GM21447 (cell line): ENCODE results near the gene ARL6IP4.
A peak's percentile ranks its signal among the peaks of the same experiment; 100 is the strongest.
"Not testable (repeated sequence)": the region's sequence is repeated elsewhere in the genome, so short reads cannot be mapped to it uniquely, and the experiment has no call there.

Experiments used
- ATAC-seq: cut with Tn5 transposase; IDR thresholded peaks from one replicate; pipeline ENCODE4 v1.9.1; 2021; ENCODE audit not compliant: unreplicated experiment

The ARL6IP4 gene

DNA sequence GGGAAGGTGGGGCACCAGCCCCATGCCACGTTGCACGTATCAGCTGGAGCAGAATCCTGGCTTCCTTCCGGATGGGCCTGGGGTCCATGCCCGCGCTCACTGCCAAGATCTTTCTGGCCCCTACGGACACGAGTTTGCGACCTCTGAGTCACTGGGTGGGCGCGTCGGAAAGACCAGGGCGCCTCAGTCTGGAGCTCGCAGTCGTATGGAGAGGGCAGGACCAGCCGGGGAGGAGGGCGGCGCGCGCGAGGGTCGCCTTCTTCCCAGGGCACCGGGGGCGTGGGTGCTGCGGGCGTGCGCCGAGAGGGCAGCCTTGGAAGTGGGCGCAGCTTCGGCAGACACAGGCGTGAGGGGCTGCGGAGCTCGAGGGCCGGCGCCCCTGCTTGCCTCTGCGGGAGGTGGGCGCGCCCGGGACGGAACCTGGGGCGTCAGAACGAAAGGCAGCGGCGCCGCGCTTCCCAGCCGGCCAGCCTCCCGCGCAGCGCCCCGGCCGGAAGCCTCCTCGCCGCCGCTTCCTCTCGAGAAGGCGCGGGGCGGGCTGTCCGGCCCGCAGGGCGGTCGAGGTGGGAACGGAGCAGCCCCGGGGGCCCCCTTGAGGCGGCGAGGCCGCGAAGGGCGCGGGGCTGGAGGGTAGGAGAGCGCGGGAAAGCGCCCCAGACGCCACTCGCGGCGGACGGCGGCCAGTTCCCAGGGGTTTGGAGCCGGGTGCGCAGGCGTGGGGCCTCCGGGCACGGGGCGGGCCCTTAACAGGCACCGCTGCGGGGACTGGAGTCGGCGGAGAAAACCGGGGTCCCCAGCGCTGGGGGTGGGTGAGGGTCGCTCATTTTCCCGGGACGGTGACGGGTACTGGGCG lies at the start of gene ARL6IP4:
Gene ARL6IP4 (plus strand): TSS at position 499 of the 853 bp plus-strand sequence. CDS start 459 bp downstream, outside the sequence.
- ATAC-seq: peak; percentile 42

DNA sequence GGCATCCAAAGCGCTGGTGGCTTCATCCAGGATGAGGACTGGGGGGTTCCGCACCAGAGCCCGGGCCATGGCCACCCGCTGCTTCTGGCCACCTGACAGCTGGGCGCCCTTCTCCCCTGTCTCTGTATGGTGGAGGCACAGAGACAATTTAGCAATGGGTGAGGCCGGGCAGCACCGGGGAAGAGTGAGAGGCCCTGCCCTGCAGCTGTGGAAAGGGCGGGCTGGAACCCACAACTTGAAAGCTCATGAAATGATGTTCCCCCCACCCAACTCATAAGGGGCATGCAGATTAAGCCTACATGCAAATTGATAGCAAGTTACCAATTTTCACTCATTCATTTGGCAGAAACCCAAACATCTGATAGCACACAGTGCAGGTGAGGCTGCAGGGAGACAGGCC lies 48.3 kb upstream of the ARL6IP4 start:
- ATAC-seq: no peak

DNA sequence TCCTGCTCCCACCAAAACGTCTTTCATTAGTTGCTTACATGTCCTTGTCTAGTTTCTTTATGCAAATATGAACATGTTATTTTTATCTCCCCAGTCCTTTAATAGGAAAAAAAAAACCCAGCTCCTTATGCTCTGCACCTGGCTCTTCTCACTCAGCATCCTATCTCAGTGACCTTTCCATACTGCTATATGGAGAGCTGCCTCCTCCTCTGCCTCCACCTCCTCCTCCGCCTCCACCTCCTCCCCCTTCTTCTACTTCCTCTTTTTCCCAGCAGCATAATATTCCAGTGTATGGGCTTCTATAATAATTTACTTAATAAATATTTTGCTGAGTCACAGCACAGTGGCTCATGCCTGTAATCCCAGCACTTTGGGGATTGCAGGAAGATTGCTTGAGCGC lies 45.8 kb upstream of the ARL6IP4 start:
- peak; percentile 52 for ATAC-seq

DNA sequence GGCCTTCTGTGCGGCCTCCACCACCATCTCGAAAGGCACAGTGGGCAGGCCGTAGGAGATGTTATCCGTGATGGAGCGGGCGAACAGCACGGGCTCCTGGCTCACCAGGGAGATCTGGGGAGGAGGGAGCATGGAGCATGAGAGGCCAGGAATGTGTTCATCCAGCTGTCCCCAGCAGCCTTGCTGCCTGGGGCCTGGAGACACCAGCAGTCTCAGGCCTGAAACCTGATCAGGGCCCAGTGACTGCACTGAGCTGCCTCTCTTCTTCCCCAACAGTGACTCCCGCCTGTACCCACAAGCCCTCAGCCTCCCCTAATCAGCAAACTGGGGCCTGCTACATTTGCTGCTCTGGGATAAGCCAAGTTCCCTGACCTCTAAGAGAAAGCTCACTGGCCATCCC lies 45.2 kb upstream of the ARL6IP4 start:
- ATAC-seq: no peak

DNA sequence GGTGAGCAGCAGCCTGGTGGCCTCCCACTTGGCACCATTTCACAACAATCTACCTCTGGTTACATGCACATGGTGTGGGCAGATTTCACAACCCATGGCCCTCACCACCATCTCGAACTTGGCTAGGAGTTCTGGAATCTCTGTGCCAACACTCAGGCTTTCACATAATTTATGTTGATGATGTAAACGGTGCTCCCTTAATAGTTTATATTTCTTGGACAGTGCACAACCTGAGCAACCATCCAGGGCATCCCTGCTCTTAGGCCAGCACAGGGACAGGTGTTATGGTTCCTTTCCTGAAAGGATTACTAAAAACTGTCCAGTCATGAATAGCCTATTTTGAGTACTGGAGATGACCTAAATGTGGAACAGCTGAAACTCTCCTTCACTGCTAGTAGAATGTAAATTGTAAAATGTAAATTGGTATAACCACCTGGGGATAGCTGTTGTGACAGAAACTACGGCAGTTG lies 42.8 kb upstream of the ARL6IP4 start:
- ATAC-seq: no peak

DNA sequence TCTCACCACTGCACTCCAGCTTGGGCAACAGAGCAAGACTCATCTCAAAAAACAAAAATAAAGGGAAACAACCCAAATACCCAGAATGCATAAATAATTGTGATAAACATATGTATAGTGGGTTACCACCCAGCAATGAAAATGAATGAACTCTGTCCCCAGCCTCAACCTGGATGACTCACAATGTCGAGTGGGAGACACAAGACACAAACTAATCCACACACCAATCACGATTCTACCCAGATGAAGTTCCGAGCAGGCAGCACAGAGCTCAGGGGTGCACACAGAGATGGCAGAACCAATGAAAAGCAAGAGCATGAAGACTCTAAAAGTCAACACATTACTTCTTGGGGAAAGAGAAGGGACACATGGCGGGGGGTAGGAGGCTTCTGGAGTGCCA lies 41.4 kb upstream of the ARL6IP4 start:
- ATAC-seq: no peak

DNA sequence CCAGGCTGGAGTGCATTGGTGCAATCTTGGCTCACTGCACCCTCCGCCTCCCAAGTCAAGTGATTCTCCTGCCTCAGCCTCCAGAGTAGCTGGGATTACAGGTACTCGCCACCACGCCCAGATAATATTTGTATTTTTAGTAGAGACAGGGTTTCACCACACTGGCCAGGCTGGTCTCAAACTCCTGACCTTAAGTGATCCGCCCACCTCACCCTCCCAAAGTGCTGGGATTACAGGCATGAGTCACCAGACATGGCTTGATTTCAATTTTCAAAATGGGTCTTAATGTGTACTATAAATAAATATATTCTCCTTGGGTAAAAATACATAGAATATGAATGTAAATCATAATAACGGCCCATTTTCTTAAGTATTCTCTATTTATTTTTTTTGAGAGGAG lies 39.1 kb upstream of the ARL6IP4 start:
- not testable (repeated sequence) for ATAC-seq

DNA sequence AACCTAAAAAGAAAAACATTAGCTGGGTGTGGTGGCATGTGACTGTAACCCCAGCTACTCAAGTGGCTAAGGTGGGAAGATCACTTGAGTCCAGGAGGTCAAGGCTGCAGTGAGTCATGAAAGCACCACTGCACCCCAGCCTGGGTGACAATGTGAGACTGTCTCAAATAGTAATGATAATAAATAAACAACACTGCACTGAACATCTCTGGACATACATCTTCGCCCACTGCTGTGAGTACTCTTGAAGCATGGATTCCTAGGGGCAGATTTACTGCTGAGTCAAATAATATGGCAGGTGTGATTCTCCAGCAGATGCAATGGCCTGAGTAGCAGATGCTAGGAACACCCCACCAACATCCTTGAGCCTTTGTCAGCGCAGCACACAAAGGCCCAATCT lies 37.8 kb upstream of the ARL6IP4 start:
- ATAC-seq: no peak

DNA sequence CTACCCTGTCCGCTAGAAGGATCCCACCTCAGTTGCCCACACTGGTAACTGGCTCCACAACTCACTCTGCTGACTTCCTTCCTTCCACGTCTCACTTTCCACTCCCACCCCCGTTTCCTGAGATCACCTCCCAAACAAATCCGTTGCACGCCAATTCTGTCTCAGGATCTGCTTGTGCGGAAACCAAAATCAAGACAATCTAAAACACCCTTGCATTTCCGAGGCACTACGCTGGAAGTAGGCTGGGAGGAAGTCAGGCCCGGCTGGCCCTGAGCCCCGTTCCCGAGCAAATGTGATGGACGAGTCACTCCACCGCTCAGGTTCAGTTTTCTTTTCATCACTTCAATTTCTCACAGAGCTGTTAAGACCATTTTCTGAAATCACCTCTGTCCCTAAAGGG lies 37.3 kb upstream of the ARL6IP4 start:
- ATAC-seq: no peak

DNA sequence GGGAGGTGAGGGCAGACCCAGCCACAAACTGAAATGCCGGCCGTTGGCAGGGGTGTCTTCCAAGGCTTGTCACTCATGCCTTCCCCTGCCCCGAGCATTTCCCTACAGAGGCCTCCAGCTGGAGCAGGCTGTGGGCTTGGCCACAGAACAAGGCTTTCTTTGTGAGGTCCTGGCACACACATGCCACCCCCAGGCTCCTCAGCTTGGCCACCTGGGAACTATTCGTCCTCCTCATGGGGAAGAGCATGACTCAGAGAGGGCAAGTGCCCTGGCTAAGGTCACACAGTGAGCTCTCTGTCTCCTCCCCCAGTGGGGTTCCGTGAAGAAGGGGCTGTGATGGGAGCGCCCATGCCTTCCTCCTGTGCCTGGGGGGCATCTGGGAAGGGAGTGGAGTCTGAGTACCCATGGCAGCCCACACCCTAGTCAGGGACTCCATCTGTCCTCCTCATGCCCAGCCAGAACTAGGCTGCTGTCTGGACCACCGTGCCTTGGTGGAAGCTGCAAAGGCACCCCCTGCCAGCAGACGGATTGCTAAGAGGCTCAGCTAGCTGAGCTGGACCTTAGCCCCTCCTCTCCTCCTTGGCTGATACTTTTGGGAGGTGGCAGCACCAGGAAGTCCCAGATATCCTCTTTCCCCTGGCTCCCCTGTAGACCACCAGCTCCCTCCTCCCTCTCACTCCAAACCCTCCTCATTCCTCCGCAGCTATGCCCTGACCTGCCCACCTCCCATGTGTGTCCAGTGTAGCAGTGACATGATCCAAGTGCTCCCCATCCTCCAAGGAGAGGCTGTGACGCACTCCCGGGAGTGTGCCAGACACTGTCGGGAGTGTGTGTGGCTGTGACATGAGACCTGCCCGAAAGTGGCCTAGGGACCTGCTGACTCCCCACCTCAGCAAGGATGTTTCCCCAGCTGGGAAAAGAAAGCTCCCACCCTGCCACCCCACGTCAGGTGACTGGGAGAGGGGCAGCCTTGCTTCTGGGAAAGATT lies 35.6 kb upstream of the ARL6IP4 start:
- ATAC-seq: no peak

DNA sequence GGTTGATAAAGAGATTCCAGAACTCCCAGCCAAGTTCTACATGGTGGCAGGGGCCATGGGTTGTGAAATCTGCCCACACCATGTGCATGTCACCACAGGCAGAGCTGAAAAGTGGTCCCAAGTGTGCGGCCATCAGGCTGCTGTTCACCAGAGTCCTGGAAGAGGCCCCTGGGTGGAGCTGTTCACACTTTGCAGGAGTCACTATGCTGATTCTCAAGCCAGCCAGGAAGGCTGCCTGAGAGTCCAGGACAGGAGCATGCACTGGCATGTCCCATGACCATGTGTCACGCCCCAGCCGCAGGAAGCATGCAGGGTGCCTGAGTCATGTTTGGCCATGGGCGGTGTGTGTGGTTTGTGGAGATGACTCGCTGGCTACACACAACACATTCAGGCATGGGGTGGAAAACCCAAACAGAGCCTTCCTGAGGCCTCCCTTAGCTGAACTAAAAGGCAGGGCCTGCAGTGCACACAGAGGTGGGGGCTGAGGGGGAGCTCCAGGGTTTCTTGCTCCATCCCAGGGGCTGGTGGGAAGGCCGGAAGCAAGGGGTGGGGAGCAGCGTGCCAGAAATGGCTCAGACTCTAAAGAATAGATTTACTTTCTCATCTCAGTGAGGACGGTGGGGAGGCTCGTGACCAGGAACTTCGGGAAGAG lies 33.7 kb upstream of the ARL6IP4 start:
- ATAC-seq: peak; percentile 55

DNA sequence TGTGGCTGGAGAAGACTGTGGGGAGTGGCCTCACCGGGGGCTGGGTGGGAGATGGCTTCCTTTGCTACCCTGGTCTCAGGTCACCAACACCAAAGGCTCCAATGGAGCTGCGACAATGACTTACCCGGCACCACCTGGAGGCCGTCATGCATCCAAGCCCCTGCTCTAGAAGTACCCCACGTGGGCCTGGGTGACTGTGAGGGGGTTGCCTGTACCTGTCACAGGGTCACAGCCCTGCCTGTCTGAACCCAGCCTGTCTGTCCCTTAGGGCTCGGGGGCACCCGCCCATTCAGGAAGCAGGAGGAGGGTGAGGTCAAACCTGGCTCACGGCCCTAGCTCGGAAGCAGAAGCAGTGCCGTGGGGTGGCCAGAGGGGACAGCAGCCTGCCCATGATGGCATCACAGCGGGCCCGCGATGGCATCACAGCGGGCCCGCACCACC lies 33.1 kb upstream of the ARL6IP4 start:
- ATAC-seq: no peak

DNA sequence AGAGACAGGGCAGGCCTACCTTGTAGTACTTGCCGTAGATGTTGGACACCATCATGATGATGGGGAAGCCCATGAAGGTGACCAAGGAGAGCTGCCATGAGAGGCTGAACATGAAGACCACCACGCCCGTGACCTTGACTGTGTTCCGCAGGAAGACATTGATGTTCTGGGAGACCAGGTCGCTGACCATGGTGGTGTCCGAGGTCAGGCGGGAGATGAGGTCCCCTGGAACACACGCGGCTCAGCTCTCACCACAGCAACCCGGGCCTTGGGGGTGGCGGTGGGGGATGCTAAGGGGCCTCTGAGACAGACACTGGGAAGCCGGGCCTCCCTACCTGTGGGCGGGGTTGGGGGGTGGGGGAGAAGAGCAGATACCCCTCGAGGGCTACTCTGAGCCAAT lies 31.9 kb upstream of the ARL6IP4 start:
- ATAC-seq: no peak

DNA sequence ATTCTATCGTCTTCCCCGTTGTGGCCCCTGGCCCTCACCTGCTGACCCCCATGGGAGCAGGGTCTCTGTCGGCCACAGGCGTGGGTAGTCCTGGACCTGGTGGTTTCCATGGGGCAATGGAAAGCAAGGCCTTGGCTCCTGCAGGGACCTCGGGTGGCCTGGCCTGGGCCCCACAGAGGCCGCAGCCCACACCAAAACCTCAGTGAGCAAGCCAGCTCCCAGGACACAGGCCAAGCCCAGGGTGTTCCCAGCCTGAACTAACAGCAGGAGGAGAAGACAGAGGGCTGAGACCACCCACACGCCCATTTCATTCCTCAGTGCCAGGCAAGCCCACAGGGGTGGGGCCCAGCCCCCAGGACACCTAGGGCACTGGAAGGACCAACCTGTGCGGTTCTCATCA lies 31.1 kb upstream of the ARL6IP4 start:
- ATAC-seq: no peak

DNA sequence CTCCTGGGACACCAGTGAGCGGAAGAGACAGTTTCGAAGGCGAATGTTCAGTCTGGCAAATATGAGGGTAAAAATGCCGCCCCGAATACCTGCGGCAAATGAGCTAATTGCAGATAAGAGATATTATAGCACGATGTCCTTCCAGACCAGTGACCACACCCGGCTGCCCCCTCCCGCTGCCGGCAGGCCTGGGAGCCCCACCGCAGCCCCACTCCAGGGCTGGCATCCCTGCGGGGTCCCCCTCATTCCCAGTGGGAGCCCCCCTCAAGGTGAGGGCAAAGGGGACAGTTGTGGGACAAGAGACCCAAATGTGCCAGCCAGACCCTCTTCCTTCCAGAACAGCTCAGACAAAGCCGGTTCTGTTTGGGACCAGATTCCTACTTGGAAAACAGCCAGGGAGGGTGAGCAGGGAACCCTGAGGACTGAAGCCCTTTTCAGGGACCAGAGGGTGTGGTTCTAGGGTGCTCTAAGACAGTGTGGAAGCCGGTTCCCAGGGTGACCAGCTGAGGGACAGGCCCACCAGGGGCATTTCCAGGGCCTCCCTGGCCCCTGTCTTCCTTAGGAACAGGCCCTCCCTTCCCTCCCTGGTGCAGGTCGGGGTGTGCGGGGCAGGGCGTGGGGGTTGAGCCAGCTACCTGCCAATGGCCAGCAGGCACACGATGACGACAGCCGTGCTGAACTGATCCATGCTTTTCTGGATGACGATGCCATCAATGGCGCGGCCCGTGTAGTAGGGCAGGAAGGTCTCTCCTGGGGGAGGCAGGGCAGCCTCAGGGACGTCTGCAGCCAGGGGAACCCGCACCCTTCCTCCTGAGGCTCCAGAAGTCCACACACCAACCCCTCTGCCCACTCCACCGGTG lies 30.4 kb upstream of the ARL6IP4 start:
- ATAC-seq: no peak

DNA sequence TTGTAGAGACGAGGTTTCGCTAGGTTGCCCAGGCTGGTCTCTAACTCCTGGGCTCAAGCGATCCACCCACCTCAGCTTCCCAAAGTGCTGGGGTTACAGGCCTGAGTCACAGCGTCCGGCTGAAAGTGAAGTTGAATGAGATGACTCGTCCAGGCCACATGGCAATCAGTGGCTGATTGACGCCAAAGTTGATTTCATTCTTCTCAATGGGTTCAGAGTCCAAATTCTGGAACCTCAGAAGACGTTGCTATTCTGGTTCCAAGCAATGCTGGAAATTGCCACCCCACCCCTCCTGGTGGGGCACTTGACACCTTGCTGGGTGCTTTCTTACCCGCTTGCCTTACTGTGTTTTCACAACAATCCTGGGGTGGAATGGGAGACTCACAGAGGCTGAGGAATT lies 29.1 kb upstream of the ARL6IP4 start:
- no peak for ATAC-seq

DNA sequence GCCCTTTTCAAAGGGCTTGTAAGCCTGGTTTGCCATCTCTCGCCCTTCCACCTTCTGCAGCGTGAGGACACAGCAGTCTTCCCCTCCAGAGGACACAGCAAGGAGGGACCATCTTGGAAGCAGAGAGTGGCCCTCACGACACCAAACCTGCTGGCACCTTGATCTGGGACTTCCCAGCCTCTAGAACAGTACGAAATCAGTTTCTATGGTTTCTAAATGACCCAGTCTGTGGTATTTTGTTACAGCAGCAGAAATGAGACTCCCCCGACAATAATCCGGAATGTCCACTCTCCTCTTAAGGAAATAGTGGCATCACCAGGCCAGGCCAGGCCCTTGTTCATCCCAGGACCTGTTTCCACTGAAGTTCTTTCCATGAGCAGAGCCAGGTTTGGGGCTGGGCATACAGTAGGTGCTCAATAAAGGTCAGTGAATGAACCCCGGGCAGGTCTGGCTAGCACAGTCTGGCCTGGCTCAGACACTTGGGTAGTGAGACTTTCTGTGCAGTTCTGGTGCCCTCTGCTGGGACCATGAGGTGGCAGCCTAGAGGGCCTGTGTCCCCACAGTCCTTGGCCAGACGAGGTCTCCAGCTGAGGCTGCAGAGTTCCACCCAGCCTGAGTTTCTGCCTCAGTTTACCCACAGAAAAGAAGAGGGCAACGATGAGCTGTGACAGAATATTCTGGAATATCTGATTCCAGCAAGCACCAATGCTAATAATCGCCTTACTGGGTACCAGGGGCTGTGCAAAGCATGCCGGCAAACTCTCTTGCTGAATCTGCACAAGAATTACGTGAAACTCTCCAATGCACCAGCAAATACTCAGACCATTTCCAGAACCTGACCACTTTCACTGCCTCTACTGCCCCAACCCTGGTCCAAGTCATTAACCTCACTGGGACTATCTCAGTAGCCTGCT lies 28.2 kb upstream of the ARL6IP4 start:
- peak; percentile 78 for ATAC-seq

DNA sequence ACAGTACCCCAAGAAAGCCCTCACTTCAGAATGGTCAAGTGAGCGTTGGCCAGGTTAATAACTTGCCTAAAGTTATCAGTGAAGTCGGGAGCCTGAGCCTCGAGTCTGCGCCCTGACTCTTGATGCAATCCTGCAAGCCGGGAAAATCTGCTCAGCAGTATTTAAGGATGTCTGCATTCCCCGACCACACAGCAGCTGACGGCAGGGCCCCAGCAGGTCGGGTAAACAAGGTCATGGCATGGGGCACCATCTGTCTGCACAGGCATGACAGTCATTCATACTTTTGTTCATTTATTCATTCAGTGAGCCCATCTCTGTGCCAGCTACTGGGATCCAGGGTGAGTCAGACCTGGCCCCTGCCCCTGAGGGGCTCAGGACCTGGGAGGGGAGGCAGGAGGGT lies 25.3 kb upstream of the ARL6IP4 start:
- no peak for ATAC-seq

DNA sequence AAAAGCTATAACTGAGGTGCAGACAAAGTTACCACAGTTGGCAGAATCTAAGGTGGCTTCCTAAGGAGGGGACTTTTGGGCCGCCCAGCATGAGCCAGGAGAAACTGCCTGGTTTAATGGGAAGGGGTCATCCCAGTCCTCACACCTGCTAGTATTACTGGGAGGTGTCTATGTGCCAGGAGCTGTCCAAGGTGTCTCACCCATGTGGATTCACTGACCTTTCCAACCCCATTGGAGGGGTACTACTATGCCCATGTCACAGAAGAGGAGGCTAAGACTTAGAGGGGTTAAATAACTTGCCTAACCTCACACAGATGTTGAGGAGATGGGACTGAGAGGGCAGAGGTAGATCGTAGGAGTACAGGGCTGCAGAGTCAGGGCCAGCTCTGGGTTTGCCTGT lies 24.4 kb upstream of the ARL6IP4 start:
- no peak for ATAC-seq
